ENCODE data around the gene GOLGA3.

DNA sequence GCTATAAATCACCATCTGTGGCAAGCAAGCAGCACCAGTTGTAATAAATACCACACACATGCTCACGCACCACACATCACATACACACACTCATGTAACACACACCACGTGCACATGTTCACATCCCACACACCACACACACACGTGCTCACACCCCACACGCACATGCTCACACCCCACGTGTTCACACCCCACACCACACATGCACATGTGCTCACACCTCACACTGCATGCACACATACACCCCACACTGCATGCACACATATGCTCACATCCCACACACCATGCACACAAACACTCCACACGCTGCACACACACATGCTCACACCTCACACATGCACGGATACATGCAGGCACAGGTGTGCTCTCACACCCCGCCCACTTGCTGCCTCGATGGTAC, 44.1 kb downstream of the GOLGA3 start:
- TF ChIP-seq, protein P1, sequence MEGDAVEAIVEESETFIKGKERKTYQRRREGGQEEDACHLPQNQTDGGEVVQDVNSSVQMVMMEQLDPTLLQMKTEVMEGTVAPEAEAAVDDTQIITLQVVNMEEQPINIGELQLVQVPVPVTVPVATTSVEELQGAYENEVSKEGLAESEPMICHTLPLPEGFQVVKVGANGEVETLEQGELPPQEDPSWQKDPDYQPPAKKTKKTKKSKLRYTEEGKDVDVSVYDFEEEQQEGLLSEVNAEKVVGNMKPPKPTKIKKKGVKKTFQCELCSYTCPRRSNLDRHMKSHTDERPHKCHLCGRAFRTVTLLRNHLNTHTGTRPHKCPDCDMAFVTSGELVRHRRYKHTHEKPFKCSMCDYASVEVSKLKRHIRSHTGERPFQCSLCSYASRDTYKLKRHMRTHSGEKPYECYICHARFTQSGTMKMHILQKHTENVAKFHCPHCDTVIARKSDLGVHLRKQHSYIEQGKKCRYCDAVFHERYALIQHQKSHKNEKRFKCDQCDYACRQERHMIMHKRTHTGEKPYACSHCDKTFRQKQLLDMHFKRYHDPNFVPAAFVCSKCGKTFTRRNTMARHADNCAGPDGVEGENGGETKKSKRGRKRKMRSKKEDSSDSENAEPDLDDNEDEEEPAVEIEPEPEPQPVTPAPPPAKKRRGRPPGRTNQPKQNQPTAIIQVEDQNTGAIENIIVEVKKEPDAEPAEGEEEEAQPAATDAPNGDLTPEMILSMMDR (conservative IDR thresholded peaks at IDR 0.05; ENCODE audit: low read depth in 2 of 2): no peak
- no peak for TF ChIP-seq EZH2 (IDR thresholded peaks at IDR 0.05; ENCODE audit: low read depth, unreplicated experiment)

All from GM23338 (cell line).